ENCODE measurements around the gene ARHGEF7.
A peak's percentile ranks its signal among the peaks of the same experiment; 100 is the strongest.
"Not testable (repeated sequence)": the region's sequence is repeated elsewhere in the genome, so short reads cannot be mapped to it uniquely, and the experiment has no call there.

Gene ARHGEF7

DNA sequence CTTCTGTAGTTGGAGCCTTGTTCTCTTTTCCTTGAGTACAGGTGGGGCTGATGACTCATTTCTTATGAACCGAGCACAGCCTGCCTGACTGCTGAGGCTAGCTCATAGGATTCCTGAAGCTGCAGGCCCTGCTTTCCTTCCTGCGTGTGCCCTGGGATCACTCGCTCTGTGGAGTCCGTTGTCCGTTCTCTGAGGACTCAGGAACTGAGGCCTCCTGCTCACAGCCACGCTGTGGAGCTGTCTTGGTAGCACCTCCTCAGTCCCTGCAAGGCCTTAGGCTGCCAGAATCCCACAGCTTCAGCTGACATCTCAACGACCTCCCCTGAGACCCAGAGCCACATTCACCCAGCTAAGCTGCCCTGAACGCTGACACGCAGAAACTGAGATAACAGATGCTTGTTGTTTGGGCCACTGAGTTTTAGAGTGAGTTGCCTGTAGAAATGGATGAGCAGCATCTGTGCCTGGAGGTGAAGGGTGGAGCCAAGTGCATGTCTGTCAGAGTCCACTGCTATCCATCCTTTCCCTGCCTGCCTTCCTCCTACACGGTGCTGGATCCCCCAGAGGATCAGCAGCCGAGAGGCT is 72.9 kb downstream of the ARHGEF7 start:
- intact Hi-C loops (cut with DNase I): no loop called here
- DNase-seq: peak in 1 of 10 donors; percentile 84

DNA sequence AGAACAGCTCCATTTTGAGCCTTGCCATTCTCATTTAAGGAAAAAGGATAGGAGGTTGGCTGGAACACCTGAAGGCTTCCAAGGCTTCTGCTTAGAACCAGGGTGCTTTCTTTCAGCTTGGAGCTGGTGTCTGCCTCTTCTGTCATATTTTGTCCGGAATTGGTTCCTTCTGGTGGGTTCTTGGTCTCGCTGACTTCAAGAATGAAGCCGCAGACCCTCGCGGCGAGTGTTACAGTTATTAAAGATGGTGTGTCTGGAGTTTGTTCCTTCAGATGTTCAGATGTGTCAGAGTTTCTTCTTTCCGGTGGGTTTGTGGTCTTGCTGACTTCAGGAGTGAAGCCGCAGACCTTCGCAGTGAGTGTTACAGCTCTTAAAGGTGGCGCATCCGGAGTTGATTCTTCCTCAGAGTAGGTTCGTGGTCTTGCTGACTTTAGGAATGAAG is 74.0 kb downstream of the ARHGEF7 start:
- intact Hi-C loops (cut with DNase I); DNase-seq: not testable (repeated sequence)

DNA sequence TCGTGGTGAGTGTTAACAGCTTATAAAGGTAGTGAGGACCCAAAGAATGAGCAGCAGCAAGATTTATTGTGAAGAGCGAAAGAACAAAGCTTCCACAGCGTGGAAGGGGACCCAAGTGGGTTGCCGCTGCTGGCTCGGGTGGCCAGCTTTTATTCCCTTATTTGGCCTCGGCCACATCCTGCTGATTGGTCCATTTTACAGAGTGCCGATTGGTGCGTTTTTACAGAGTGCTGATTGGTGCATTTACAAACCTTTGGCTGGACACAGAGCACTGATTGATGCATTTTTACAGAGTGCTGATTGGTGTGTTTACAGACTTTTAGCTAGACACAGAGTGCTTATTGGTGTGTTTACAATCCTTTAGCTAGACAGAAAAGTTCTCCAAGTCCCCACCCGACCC is 74.4 kb downstream of the ARHGEF7 start:
- intact Hi-C loops (cut with DNase I); DNase-seq: not testable (repeated sequence)

DNA sequence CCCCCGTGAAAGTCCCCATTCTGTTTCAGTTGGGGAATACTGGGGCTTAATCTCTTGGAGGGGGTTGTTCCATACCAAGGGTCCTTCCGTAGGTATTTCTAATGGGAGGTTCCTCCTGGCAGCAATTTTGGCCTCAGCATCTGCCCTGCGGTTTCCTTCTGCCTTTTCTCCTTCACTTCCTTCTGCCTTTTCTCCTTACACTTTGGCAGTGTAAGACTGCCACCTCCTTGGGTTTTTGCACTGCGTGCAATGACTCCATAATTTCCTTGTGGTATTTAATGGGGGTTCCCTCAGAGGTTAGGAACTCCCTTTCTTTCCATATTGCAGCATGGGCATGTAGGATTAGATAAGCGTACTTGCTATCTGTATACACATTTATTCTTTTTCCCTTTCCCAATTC is 78.1 kb downstream of the ARHGEF7 start:
- intact Hi-C loops (cut with DNase I): not testable (repeated sequence)

DNA sequence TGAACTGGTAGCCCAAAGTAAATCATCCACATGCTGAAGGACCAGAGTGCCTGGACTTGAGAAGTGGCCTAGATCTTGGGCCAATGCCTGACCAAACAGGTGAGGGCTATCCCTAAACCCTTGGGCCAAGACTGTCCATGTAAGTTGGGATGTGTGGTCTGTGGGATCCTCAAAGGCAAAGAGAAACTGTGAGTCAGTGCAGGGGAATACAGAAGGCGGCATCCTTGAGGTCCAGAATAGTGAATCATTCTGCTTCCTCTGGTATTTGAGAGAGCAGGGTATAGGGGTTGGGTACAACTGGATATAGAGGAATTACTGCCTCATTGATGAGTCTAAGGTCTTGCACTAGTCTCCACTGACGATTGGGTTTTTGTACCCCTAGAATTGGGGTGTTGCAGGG is 79.5 kb downstream of the ARHGEF7 start:
- DNase-seq; intact Hi-C loops (cut with DNase I): not testable (repeated sequence)

More for the DNA sequence above, 78.1 kb downstream of the ARHGEF7 start:
- not testable (repeated sequence) for DNase-seq

DNA sequence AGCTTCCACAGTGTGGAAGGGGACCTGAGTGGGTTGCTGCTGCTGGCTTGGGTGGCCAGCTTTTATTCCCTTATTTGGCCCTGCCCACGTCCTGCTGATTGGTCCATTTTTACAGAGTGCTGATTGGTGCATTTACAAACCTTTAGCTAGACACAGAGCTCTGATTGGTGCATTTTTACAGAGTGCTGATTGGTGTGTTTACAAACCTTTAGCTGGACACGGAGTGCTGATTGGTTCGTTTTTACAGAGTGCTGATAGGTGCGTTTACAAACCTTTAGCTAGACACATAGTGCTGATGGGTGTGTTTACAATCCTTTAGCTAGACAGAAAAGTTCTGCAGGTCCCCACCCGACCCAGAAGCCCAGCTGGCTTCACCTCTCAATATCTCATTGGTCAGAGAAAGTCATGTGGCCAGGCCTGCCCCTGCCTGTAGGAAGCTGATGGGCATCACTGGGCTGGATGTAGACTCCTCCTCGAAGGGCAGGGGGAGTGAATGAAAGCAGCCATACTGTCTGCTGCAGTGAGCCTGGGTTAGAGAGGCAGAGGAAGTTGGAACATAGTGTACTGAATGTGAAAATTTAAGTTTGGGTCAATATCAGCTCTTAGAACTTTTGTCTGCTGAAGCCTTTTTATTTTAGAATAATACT is 83.7 kb downstream of the ARHGEF7 start:
- intact Hi-C loops (cut with DNase I); DNase-seq: not testable (repeated sequence)

DNA sequence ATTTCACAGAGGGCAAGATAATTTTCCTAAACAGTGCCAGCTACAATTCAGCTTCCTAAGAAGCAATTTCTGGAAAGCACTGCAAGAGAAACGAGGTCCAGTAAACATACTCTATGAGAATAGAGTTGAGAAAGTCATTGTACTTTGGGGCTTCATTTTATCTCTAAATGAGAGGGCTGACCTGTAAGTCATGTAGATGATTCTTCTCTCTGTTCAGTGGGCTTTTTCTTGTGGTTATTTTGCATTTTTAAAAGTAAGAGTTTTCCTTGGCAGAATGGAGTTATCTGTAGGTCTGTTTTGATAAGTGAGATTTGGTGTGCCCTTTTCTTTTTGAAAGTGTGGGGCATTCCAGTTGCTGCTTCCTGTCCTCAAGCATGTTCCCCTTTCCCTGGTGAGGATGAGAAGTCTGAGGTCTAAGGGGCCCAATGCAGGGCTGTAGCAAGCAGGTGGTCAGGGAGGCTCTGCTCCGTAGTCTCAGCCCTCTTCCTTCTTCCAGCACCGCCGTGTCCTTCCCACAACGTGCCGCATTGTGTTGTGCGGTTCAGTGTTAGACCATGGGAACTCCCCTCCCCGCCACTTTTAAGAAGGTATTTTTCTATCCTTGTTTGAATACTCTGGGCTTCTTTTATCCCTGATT is 86.3 kb downstream of the ARHGEF7 start:
- intact Hi-C loops (cut with DNase I): no loop called here
- no peak for DNase-seq

DNA sequence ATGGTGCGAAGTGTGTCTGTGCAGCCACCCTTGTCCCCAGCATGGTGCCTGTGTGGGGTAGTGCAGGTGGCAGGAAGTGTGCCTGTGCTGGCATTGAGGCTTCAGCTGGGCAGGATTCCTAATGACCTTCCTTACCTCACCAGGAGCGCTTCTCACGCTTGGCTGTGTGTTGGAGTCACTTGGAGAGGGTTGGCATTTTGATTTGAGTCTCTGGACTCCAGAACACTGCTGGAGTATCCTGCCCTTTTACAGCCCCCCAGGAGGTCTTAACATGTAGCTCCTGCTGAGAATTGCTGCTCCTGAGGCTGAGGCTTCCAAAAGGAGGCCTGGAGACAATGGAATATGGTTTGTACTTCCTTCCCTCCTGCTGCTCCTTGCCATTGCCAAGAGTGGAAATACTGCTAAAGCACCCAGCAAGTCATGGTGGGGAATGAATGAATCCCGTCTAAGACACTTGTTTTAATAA is 87.1 kb downstream of the ARHGEF7 start:
- no peak for DNase-seq
- intact Hi-C loops (cut with DNase I): no loop called here

DNA sequence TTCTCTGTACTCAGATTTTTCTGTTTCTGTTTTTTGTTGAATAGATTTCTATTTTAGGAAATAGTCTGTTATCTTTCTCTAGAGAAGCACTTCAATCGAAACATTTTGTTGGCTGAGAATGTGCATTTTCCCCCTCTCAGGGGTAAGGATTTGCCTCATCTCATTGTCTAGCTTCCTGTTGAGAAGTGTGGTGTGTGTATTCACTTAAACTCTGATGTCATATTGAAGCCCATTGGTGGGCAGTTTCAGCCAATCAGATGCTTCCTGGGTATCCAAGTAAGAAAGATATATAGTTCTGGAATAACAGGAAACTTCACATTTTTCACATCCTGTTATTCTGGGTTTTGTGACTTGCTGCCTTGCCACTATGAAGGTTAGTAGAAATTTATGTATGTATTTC is 87.6 kb downstream of the ARHGEF7 start:
- DNase-seq: no peak
- intact Hi-C loops (cut with DNase I): no loop called here

DNA sequence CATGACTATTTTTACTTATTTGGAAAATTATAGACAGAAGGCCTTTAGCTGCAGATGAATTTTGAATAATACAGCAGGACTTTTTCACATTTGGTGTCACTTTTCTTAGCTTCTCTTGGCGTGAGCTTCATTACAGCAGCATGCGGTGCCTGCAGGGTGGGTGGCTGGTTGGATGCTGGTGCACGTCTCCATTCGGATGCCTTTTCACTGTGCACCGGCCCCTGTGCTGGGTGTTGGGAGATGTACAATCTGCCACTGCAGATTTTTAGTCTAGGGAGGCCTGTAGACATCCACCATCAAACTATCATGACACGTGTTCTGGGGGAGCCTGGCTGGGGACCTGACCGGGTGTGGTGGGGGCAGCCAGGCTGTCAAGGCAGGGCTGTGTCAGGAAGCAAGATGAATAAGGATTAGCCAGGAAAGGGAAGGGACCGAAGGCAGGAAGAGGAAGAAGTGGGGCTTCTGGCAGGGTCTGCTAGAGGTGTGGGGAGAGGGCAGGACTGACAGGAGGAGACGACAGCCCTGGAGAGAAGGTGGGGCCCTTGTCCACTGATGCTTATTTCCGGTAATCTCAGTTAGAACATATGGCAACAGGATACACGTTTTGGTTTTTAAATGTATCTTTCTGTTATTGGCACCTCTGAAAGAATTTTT is 88.8 kb downstream of the ARHGEF7 start:
- intact Hi-C loops (cut with DNase I): no loop called here
- peak in 2 of 10 donors; percentile 38 to 81 for DNase-seq

DNA sequence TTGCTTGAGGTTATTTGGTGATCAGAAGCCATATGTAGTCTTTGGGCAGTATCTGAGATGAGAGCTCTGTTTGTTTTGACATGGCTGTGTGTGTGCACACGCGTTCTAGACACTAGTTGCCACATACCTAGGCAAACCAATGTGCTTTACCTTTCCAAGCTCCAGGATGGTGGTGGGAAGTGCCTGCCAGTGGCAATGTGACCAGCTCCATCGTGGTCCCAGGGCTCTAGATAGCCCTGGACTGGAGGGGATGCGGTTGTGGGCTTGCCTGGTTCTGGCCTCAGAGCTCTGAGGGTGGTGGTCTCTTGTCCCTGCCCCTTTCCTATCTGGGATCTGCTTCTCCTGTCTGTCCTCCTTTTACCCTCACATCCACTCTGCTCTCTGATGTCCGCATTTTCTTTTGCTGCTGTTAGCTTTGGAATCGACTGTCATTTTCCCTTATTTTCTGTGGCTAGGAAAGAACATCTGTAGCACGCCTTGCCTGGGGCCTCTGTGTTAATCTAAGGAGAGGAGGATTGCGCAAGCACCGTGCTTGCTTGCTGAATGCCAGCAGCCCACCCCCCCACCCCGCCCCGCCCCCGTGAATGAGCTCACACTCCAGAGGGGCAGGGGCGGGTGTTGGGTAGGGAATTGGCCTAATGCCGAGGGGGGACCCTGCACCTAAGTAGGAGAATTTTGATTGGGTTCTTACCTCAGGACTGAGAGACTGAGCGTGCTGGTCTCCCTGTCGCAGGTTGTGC is 89.5 kb downstream of the ARHGEF7 start:
- peak in 1 of 10 donors; percentile 83 for DNase-seq
- intact Hi-C loops (cut with DNase I): no loop called here

DNA sequence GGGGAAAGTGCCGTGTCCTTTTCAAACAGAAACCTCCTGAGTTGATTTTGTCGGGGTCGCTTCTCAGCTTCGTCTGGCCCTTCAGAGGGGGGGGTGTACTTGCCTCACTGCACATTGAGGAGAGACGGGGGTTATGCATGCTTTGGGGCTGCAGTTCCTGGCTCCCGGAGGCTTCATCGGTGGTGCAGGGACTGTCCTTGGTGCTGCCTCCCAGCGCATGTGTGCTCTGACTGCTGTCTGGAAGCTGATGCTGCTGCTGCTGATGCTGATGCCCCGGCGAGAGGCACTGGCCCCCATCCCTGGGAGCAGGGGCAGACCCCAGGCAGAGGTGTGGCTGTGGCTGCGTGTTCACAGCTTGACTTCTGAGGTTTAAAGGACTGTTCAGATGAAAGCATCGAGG is 91.0 kb downstream of the ARHGEF7 start:
- intact Hi-C loops (cut with DNase I): no loop called here
- DNase-seq: peak in 4 of 10 donors; percentile 39 to 92 (median 63)

DNA sequence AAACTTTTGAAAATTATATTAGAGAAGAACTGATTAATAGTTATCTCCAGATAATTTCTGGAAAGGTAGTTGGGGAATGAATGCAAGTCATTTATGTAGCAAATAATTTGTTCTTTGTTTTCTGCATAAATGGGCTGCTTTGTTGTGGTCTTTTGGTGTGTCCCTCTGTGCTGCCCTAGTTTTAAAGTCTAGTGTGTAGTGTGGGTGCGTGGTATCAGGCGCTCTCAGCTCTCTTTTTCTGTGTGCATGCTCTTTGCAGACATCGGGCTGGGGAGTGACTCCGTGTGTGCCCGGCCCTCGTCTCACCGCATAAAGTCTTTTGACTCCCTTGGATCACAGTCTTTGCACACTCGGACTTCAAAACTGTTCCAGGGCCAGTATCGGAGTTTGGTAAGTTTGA is 94.5 kb downstream of the ARHGEF7 start:
- intact Hi-C loops (cut with DNase I): loop anchor here (5.0 to 10.0 kb wide), 3 partner anchors 57 to 295 kb away; partner anchors contain the start of gene ANKRD10
- DNase-seq: peak in 3 of 10 donors; percentile 45 to 90 (median 58)

DNA sequence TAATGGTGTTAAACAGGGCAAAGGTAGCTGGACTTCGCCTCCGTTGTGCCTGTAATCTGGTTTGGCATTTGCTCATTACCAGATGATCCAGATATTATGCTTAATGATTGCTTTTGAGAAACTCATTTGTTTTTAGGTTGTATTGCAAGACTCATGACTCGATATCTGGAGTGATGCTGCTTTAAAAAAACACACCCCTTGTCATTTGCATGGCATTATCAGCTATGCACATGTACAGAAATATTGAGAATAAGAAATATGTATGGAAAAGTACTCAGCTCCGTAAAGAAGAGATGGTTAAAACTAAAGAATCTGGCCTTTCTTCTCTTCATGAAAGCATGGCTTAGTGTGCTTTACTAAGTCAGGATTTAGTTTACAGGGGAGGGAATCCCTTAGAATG is 95.0 kb downstream of the ARHGEF7 start:
- no peak for DNase-seq
- intact Hi-C loops (cut with DNase I): loop anchor here (5.0 to 10.0 kb wide), 3 partner anchors 58 to 295 kb away; partner anchors contain the start of gene ANKRD10

DNA sequence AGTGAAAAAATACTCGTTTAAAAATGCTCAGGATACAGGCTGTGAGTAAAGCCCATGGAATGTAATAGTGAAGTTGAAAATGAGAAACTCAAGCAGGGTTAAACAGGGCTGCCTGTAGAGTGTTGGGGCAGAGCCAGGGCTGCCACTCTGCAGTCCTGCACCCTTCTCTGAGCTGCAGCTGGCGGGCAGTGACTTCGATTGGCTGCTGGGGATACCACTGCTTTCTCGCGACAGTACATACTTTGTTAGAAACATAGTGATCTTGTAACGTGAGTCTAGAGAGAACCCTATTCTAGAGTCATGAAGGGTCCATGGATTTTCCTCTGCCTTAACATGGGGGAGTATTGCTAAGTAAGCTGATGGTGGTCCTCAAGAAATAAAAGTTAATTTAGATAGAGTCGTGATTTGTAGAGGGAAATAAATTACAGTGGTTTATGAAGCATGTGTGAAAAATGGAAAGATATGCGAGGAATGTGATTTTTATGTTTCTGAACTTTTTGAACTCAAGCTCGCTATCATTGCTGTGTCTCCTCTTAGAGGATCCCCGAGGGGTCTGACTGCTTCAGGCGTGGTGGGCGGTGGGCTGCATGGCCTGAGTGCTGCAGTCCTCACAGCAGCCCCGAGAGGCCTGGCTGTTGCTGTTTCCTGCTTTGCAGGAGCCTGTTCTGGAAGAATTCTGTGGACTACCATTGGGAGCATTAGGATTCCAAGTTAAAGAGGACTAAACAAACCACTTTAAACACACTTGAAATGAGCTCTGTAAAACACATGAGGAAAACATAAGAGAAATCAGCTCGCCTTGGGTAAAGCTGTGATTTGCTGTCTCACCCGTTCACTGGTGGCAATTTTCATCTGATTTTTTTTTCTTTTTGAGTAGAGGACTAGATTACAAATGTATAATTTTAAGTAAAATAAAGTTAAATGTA is 95.7 kb downstream of the ARHGEF7 start:
- DNase-seq: peak in 9 of 10 donors; percentile 52 to 96 (median 75)
- intact Hi-C loops (cut with DNase I): loop anchor here (5.0 to 10.0 kb wide), 3 partner anchors 59 to 296 kb away; partner anchors contain the start of gene ANKRD10

DNA sequence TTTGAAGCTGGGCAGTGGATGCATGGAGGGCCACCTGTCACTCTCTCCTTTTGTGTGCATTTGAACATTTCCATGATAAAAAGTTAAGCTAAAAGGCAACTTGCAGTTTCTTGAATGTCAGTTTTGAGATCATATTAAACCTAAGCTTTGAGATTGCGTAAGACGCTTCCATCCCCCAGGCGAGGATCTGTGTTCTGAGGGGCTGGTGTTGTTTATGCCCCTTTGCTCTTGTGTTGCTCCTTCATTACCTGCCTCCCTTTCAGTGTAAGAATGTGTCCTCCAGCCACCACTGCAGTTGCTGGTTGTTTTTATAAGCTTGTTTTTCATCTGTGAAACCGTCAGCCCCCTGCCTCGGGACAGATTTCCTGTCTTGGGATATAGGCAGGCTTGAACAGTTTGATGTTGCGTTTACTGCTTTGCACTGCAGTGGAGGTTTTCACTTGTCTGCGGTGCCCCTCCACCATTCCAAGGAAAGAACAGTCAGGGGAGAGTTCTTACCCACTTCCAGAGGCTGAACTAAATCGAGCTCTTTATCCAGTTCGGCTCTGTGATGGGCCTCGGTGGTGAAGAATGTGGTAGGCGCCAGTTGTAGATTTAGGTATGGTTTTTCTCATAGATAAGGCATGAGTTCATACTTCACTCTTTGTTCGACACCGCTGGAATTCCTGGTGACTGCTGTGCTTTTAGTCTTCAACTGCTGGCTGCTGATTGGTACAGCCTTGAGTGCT is 96.8 kb downstream of the ARHGEF7 start:
- DNase-seq: peak in 1 of 10 donors; percentile 10
- intact Hi-C loops (cut with DNase I): loop anchor here (5.0 to 10.0 kb wide), 3 partner anchors 60 to 297 kb away; partner anchors contain the start of gene ANKRD10

DNA sequence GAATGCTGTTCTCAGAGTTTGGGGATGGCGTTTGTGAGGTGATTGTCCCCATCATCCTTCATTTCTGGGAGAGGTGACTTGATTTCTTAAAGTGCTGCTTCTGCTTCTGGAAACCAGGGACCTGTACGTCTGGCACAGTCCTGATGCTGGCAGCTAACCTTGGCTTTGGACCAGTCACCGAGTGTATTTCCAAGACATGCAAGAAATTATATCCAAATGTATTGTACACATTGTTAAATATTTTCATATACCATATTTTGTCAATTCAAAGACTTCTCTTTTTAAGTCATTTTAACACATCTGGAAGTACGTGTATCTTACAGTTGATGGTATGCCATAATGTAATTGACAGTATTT is 97.4 kb downstream of the ARHGEF7 start:
- intact Hi-C loops (cut with DNase I): loop anchor here (5.0 to 10.0 kb wide), 3 partner anchors 60 to 298 kb away; partner anchors contain the start of gene ANKRD10
- DNase-seq: no peak

All from posterior cingulate gyrus (tissue), 11 donors.